HEK293T (cell line): ENCODE results near the gene DOK4.

Experiments used
- CTCF ChIA-PET: fragments of 350-600 bp; formaldehyde crosslinking; extraction: SDS; loops from one replicate; lab custom pipeline; 2021; ENCODE audit warnings: antibody characterized with exemption, inconsistent platforms; lab: Yijun Ruan, JAX
- POLR2A ChIA-PET: fragments of 350-600 bp; formaldehyde crosslinking; extraction: SDS; loops from one replicate; lab custom pipeline; 2020; ENCODE audit warnings: antibody characterized with exemption, inconsistent platforms; lab: Yijun Ruan, JAX
- DNase-seq: peaks from one replicate; pipeline ENCODE4 v3.0.0; 2012; ENCODE audit warnings: mixed read lengths; ENCODE audit errors: extremely low spot score
- ARNT ChIP-seq: fragments of 450-650 bp; IDR thresholded peaks from 2 replicates; pipeline ENCODE4 v1.6.1; 2017; ENCODE audit warnings: mild to moderate bottlenecking
- BHLHE40 ChIP-seq: fragments of 450-650 bp; IDR thresholded peaks from 2 replicates; pipeline ENCODE4 v1.6.1; 2016; ENCODE audit warnings: mild to moderate bottlenecking, moderate library complexity, borderline replicate concordance
- CTBP1 ChIP-seq: fragments of 450-650 bp; IDR thresholded peaks from 2 replicates; pipeline ENCODE4 v1.6.1; 2016; ENCODE audit warnings: borderline replicate concordance
- FOXA1 ChIP-seq: fragments of 450-650 bp; IDR thresholded peaks from 2 replicates; pipeline ENCODE4 v1.6.1; 2016; ENCODE audit warnings: mild to moderate bottlenecking
- FOXK2 ChIP-seq: fragments of 450-650 bp; IDR thresholded peaks from 2 replicates; pipeline ENCODE4 v1.6.1; 2016; ENCODE audit warnings: mild to moderate bottlenecking
- FOXM1 ChIP-seq: fragments of 450-650 bp; IDR thresholded peaks from 2 replicates; pipeline ENCODE4 v1.6.1; 2017; ENCODE audit warnings: mild to moderate bottlenecking, borderline replicate concordance
- HDGF ChIP-seq: fragments of 450-650 bp; IDR thresholded peaks from 2 replicates; pipeline ENCODE4 v1.6.1; 2017; ENCODE audit warnings: antibody characterized with exemption, borderline replicate concordance
- L3MBTL2 ChIP-seq: fragments of 450-650 bp; conservative IDR thresholded peaks from 2 replicates; pipeline ENCODE4 v1.6.1; 2016; ENCODE audit warnings: mild to moderate bottlenecking
- LEF1 ChIP-seq: fragments of 450-650 bp; IDR thresholded peaks from 2 replicates; pipeline ENCODE4 v1.6.1; 2017; ENCODE audit warnings: mild to moderate bottlenecking, borderline replicate concordance
- NFRKB ChIP-seq: fragments of 450-650 bp; IDR thresholded peaks from 2 replicates; pipeline ENCODE4 v1.6.1; 2016; ENCODE audit warnings: mild to moderate bottlenecking, moderate library complexity
- PKNOX1 ChIP-seq: fragments of 450-650 bp; IDR thresholded peaks from 2 replicates; pipeline ENCODE4 v1.6.1; 2016
- SUZ12 ChIP-seq: fragments of 450-650 bp; IDR thresholded peaks from 2 replicates; pipeline ENCODE4 v1.6.1; 2016; ENCODE audit warnings: mild to moderate bottlenecking
- TARDBP ChIP-seq: fragments of 450-650 bp; IDR thresholded peaks from 2 replicates; pipeline ENCODE4 v1.6.1; 2016
- ZNF384 ChIP-seq: fragments of 450-650 bp; IDR thresholded peaks from 2 replicates; pipeline ENCODE4 v1.6.1; 2016

The DOK4 gene

GRCh38 chr16:57485091-57485915, 990 bp downstream of the DOK4 start:
- ChIA-PET POLR2A (interaction anchor here (0.8 to 1.2 kb wide), 5 partner anchors 9 to 64 kb away, joined by 3 to 5 read pairs (median 3); no protein-coding TSS in a partner anchor), CTCF (interaction anchor here (1.0 to 1.1 kb wide), 2 partner anchors 23 to 63 kb away, joined by 3 read pairs; partner anchors contain the start of gene POLR2C)
- no peak for TF ChIP-seq FOXK2
- no peak for DNase-seq

- ChIA-PET POLR2A (interaction anchor here (1.0 kb wide), 1 partner anchor 8 kb away, joined by 3 read pairs; no protein-coding TSS in a partner anchor), CTCF (interaction anchor here (1.1 kb wide), 1 partner anchor 62 kb away, joined by 3 read pairs; no protein-coding TSS in a partner anchor)
- no peak for DNase-seq
- TF ChIP-seq ZNF384 (no peak), CTBP1 (no peak), L3MBTL2 (no peak), SUZ12 (no peak), FOXA1 (no peak), PKNOX1 (no peak), FOXM1 (no peak), NFRKB (no peak), LEF1 (no peak), ARNT (no peak)
Measured at GRCh38 chr16:57484515-57485005, 1.7 kb downstream of the DOK4 start.

- TF ChIP-seq FOXA1 (no peak), BHLHE40 (no peak), SUZ12 (no peak), TARDBP (no peak), PKNOX1 (no peak), L3MBTL2 (no peak), FOXK2 (no peak), ARNT (no peak), ZNF384 (no peak), LEF1 (no peak), NFRKB (no peak), CTBP1 (no peak)
- DNase-seq: no peak
- POLR2A ChIA-PET: interaction anchor here (1.6 kb wide), 1 partner anchor 37 kb away, joined by 5 read pairs; the partner anchor contains the start of genes CIAPIN1 and COQ9
- CTCF ChIA-PET: interaction anchor here (1.1 kb wide), 1 partner anchor 61 kb away, joined by 3 read pairs; no protein-coding TSS in a partner anchor
Measured at GRCh38 chr16:57483725-57484514, 2.4 kb downstream of the DOK4 start.

- no peak for DNase-seq
- ChIA-PET POLR2A (interaction anchor here (1.6 kb wide), 1 partner anchor 36 kb away, joined by 5 read pairs; the partner anchor contains the start of genes CIAPIN1 and COQ9), CTCF (no interaction called here)
- no peak for TF ChIP-seq ZNF384
- no peak for TF ChIP-seq FOXA1
- no peak for TF ChIP-seq LEF1
- no peak for TF ChIP-seq NFRKB
- no peak for TF ChIP-seq BHLHE40
- no peak for TF ChIP-seq PKNOX1
- TF ChIP-seq SUZ12: no peak
- TF ChIP-seq FOXM1: no peak
Measured at GRCh38 chr16:57482845-57483545, 3.3 kb downstream of the DOK4 start.

- CTCF ChIA-PET: interaction anchor here (0.8 kb wide), 1 partner anchor 38 kb away, joined by 4 read pairs; no protein-coding TSS in a partner anchor
- POLR2A ChIA-PET: no interaction called here
Measured at GRCh38 chr16:57481421-57481820, 4.9 kb downstream of the DOK4 start.

More at GRCh38 chr16:57481421-57481820, 4.9 kb downstream of the DOK4 start:
- TF ChIP-seq ZNF384 (no peak), L3MBTL2 (no peak), PKNOX1 (no peak), FOXA1 (no peak), CTBP1 (no peak), NFRKB (no peak), ARNT (no peak), HDGF (no peak), LEF1 (no peak), SUZ12 (no peak), FOXM1 (no peak)
- no peak for DNase-seq
